A673 (cell line): ENCODE measurements around the gene ESPNL. TPM values are rescaled to one million over a fixed set of nuclear protein-coding genes. Genes with fewer than 3 reads are reported as not detected.
"Not testable (repeated sequence)": the region's sequence is repeated elsewhere in the genome, so short reads cannot be mapped to it uniquely, and the experiment has no call there.

Experiments
- BruUV-seq: library from RNA; stranded (reverse); fragments of 400-500 nt; replicated peaks from 2 replicates; lab custom pipeline; 2021; lab: Mats Ljungman, UMichigan
- CTCF ChIA-PET: fragments of 300-600 bp; sonication (Branson Sonifier 250); formaldehyde crosslinking; loops from one replicate; lab custom pipeline; 2022; ENCODE audit warnings: antibody characterized with exemption; lab: Charles Lee
- POLR2A ChIA-PET: fragments of 300-600 bp; sonication (Branson Sonifier 250); formaldehyde crosslinking; loops from one replicate; lab custom pipeline; 2022; ENCODE audit warnings: antibody characterized with exemption; ENCODE audit not compliant: low non-redundant PET; lab: Charles Lee
- DNase-seq: peaks from one replicate; pipeline ENCODE4 v3.0.0-alpha.2; 2015; ENCODE audit warnings: low spot score
- H3K27ac ChIP-seq: fragments of 200-600 bp; sonication (generic); 2 replicates; pipeline ENCODE4 v1.5.1; 2016; ENCODE audit warnings: mixed run types, low read depth, mild to moderate bottlenecking, mixed read lengths, antibody characterized with exemption, low read length; ENCODE audit not compliant: poor library complexity, severe bottlenecking
- H3K27me3 ChIP-seq: fragments of 200-600 bp; sonication (generic); replicated peaks from 2 replicates; pipeline ENCODE4 v1.6.1; 2017; ENCODE audit warnings: mixed run types, low read depth, mild to moderate bottlenecking, mixed read lengths, antibody characterized with exemption, low read length; ENCODE audit not compliant: insufficient read depth, poor library complexity
- H3K36me3 ChIP-seq: fragments of 200-600 bp; sonication (generic); 2 replicates; pipeline ENCODE4 v1.6.1; 2016; ENCODE audit warnings: mixed run types, mild to moderate bottlenecking, mixed read lengths, antibody characterized with exemption, low read length; ENCODE audit not compliant: insufficient read depth, poor library complexity, severe bottlenecking
- H3K4me1 ChIP-seq: fragments of 200-600 bp; sonication (generic); 2 replicates; pipeline ENCODE4 v1.6.1; 2017; ENCODE audit warnings: mixed run types, mild to moderate bottlenecking, mixed read lengths, antibody characterized with exemption, low read length; ENCODE audit not compliant: insufficient read depth, poor library complexity, severe bottlenecking
- H3K4me3 ChIP-seq: fragments of 200-600 bp; sonication (generic); 2 replicates; pipeline ENCODE4 v1.5.1; 2016; ENCODE audit warnings: low read depth, mixed run types, mild to moderate bottlenecking, mixed read lengths, low read length; ENCODE audit not compliant: poor library complexity, severe bottlenecking
- H3K9me3 ChIP-seq: fragments of 200-600 bp; sonication (generic); 2 replicates; pipeline ENCODE4 v1.6.1; 2016; ENCODE audit warnings: mixed run types, low read depth, mild to moderate bottlenecking, mixed read lengths, antibody characterized with exemption, low read length; ENCODE audit not compliant: poor library complexity, severe bottlenecking
- EZH2 ChIP-seq: fragments of 200-600 bp; sonication (generic); IDR thresholded peaks from 2 replicates; pipeline ENCODE4 v1.6.1; 2017; ENCODE audit warnings: borderline replicate concordance, low read depth, mild to moderate bottlenecking, mixed read lengths, antibody characterized with exemption, low read length; ENCODE audit not compliant: poor library complexity, severe bottlenecking
- intact Hi-C: fragments of 100-400 bp; cut with micrococcal nuclease; formaldehyde crosslinking; loops from one replicate; pipeline ENCODE4 v1.10.0; 2022; ENCODE audit not compliant: unreplicated experiment
- total RNA-seq: library from RNA; stranded (reverse); gene quantifications from 2 replicates; pipeline ENCODE4 v1.2.3, GENCODE V29; 2021
- TF ChIP-seq, protein P1 (sequence below): fragments of 300-800, 200-600 bp; sonication (generic); conservative IDR thresholded peaks from 2 replicates; pipeline ENCODE4 v1.5.1; 2017; ENCODE audit warnings: low read depth, mild to moderate bottlenecking, antibody characterized with exemption, low read length, moderate library complexity, mixed read lengths

Gene ESPNL
- total RNA-seq, 1 experiment from 2014 or later = 0.30 TPM

DNA sequence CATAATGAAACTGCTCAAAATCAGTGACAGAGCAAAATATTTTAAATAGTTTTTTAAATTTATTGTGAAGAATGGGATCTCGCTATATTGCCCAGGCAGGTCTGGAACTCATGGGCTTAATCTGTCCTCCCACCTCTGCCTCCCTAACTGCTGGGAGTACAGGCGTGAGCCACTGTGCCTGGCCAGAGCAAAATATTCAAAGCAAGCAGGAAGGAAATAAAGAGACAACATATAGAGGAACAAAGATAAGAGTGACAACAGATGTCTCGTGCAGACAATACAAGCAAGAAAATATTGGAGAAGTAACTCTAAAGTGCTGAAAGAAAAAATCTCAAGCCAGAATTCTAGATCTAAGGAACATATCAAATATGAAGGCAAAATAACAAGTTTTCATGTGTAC, 44.3 kb upstream of the ESPNL start:
- Histone ChIP-seq H3K27ac (no peak overlapping the region), H3K4me3 (no peak overlapping the region), H3K27me3 (no peaks in the 10 kb centered on the region), H3K9me3 (no peaks in the 10 kb centered on the region), H3K36me3 (no peaks in the 10 kb centered on the region), H3K4me1 (peaks cover 8% of the 10 kb centered on the region)
- ChIA-PET POLR2A (no interaction called here), CTCF (no interaction called here)
- no peak for DNase-seq
- no TSS peak for BruUV-seq
- intact Hi-C loops = no loop called here
- TF ChIP-seq, protein P1, sequence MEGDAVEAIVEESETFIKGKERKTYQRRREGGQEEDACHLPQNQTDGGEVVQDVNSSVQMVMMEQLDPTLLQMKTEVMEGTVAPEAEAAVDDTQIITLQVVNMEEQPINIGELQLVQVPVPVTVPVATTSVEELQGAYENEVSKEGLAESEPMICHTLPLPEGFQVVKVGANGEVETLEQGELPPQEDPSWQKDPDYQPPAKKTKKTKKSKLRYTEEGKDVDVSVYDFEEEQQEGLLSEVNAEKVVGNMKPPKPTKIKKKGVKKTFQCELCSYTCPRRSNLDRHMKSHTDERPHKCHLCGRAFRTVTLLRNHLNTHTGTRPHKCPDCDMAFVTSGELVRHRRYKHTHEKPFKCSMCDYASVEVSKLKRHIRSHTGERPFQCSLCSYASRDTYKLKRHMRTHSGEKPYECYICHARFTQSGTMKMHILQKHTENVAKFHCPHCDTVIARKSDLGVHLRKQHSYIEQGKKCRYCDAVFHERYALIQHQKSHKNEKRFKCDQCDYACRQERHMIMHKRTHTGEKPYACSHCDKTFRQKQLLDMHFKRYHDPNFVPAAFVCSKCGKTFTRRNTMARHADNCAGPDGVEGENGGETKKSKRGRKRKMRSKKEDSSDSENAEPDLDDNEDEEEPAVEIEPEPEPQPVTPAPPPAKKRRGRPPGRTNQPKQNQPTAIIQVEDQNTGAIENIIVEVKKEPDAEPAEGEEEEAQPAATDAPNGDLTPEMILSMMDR = no peak
- TF ChIP-seq EZH2 = no peak

DNA sequence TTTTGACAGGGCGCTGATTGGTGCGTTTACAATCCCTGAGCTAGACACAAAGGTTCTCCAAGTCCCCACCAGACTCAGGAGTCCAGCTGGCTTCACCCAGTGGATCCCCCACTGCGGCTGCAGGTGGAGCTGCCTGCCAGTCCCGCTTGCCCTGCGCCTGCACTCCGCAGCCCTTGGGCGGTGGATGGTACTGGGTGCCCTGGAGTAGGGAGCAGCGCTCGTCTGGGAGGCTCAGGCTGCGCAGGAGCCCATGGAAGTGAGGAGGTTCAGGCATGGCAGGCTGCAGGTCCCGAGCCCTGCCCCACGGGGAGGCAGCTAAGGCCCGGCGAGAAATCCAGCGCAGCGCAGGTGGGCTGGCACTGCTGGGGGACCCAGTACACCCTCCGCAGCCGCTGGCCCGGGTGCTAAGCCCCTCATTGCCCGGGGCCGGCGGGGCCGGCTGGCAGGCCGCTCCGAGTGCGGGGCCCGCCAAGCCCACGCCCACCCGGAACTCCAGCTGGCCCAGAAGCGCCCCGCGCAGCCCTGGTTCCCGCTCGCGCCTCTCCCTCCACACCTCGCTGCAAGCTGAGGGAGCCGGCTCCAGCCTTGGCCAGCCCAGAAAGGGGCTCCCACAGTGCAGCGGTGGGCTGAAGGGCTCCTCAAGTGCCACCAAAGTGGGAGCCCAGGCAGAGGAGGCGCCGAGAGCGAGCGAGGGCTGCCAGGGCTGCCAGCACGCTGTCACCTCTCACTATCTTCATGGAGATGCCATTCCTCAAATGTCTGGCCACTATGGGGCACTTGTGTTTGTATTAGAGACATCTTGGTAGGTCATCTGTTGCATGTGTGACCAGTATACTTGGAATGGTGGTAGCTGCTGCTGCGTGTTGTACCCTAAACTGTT, 42.2 kb upstream of the ESPNL start:
- DNase-seq, CTCF ChIA-PET, H3K27me3 ChIP-seq, H3K27ac ChIP-seq, H3K36me3 ChIP-seq, BruUV-seq, intact Hi-C loops, POLR2A ChIA-PET, H3K4me3 ChIP-seq, H3K9me3 ChIP-seq: not testable (repeated sequence)
- H3K4me1 ChIP-seq = peaks cover 11% of the 10 kb centered on the region

DNA sequence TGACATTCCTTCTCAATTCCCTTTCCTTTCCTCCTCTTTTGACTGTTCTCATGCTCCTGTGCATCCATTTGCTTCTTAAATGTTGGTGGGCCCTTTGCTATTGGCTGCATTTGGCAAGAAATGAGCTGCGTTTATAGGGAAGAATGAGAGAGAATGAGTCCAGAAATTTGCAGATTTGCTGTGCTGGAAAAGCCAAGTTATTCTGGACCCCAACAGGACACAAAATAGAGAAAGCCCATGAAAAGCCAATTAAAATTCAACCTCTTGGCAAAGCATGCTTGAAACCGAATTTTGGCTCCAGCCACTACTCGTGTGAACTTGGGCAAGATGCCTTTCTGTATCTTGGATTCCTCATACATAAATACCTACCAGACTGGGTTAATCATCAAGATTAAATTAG, 40.6 kb upstream of the ESPNL start:
- Histone ChIP-seq H3K27me3 (no peaks in the 10 kb centered on the region), H3K9me3 (no peaks in the 10 kb centered on the region), H3K4me1 (peaks cover 11% of the 10 kb centered on the region), H3K4me3 (peak overlapping the region; percentile 85), H3K36me3 (peaks cover 2% of the 10 kb centered on the region), H3K27ac (peak overlapping the region; percentile 94)
- no peak for TF ChIP-seq EZH2
- TF ChIP-seq, protein P1 = no peak
- CTCF ChIA-PET = no interaction called here
- TSS peak; percentile 88 for BruUV-seq
- DNase-seq = no peak
- POLR2A ChIA-PET = no interaction called here
- intact Hi-C loops = no loop called here
